Prostate gland (tissue), 2 donors: ENCODE data around the gene LRCH2.

Experiments
- CTCF ChIP-seq, 4 experiments: fragments of 200-600 bp in 2 of 4; fragments of 450-650 bp in 2 of 4; sonication (generic) in 2 of 4; IDR thresholded peaks; 1 replicate in 3 of 4; 2 replicates in 1 of 4; pipeline ENCODE4 v1.5.1; 2016 to 2019; ENCODE audit warnings: antibody characterized with exemption in 4 of 4, mild to moderate bottlenecking in 2 of 4, moderate library complexity in 2 of 4
- POLR2A ChIP-seq: fragments of 450-650 bp; IDR thresholded peaks from one replicate; pipeline ENCODE4 v1.6.1; 2016; ENCODE audit warnings: antibody characterized with exemption, mild to moderate bottlenecking
- POLR2AphosphoS5 ChIP-seq: sonication (generic); formaldehyde crosslinking; IDR thresholded peaks from one replicate; pipeline ENCODE4 v1.6.1; 2017; ENCODE audit warnings: antibody characterized with exemption

GRCh38 chrX:115236560-115236959 is 2.7 kb upstream of the LRCH2 start:
- TF ChIP-seq CTCF (IDR thresholded peaks at IDR 0.05) (no peak), POLR2AphosphoS5 (no peak), POLR2A (no peak)
